ENCODE data around the gene TOMM20.
"Not testable (repeated sequence)": the region's sequence is repeated elsewhere in the genome, so short reads cannot be mapped to it uniquely, and the experiment has no call there.

GRCh38 chr1:235097501-235097900 is 31.1 kb downstream of the TOMM20 start:
- TF ChIP-seq, protein P1, sequence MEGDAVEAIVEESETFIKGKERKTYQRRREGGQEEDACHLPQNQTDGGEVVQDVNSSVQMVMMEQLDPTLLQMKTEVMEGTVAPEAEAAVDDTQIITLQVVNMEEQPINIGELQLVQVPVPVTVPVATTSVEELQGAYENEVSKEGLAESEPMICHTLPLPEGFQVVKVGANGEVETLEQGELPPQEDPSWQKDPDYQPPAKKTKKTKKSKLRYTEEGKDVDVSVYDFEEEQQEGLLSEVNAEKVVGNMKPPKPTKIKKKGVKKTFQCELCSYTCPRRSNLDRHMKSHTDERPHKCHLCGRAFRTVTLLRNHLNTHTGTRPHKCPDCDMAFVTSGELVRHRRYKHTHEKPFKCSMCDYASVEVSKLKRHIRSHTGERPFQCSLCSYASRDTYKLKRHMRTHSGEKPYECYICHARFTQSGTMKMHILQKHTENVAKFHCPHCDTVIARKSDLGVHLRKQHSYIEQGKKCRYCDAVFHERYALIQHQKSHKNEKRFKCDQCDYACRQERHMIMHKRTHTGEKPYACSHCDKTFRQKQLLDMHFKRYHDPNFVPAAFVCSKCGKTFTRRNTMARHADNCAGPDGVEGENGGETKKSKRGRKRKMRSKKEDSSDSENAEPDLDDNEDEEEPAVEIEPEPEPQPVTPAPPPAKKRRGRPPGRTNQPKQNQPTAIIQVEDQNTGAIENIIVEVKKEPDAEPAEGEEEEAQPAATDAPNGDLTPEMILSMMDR (IDR thresholded peaks at IDR 0.05): not testable (repeated sequence)
- not testable (repeated sequence) for TF ChIP-seq EZH2 (IDR thresholded peaks at IDR 0.05)

All from neural progenitor cell (in vitro differentiated cells).